GM21360 (cell line): Measurements from ENCODE around the gene DNAH7.

ENCODE experiments used
- ATAC-seq: cut with Tn5 transposase; IDR thresholded peaks from one replicate; pipeline ENCODE4 v1.9.1; 2021; ENCODE audit warnings: mild to moderate bottlenecking, moderate library complexity; ENCODE audit not compliant: unreplicated experiment

The DNAH7 gene

GRCh38 chr2:195879153-195879552, 189.5 kb downstream of the DNAH7 start:
- no peak for ATAC-seq

GRCh38 chr2:195871326-195871725, 197.3 kb downstream of the DNAH7 start:
- ATAC-seq: no peak

GRCh38 chr2:195864316-195864715, 204.3 kb downstream of the DNAH7 start:
- no peak for ATAC-seq

DNA sequence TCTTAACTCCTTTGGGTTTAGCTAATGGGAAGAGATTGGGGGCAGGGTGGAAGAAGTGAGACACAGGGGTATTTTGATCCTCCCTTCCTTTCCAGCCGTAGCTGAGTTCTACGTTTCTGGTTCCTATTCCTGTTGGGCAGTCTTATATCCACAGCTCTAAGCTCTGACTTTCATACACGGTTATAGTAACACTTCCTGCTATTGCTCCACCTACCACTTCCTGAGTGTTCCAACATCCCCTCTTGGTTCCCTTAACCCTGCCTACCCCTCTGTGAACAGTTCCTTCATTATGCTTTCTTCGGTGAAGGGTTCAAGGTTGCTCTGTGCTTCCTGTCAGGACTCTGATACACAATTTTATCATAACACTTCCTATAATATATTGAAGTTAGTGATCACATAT, 205.1 kb downstream of the DNAH7 start:
- no peak for ATAC-seq

DNA sequence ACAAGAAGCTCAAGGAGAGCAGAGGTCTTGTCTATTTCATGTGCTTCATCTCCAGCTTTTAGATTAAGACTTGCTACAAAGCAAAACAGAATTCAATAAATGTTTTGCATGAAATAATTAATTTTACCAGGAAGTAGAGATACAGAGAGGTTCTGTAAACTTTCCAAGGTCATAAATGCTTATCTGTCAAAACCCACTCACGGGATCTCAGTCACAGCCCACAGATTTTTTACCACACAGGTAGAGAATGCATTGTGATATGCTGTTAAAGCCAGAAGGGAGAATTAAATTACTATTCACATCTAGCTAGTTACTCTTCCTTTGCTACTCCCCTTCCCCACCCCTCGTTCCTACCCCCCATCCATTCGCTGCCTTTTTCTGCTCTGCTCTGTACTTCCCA, 205.5 kb downstream of the DNAH7 start:
- no peak for ATAC-seq

- no peak for ATAC-seq
These were observed 206.8 kb downstream of the DNAH7 start for GRCh38 chr2:195861821-195862220.

DNA sequence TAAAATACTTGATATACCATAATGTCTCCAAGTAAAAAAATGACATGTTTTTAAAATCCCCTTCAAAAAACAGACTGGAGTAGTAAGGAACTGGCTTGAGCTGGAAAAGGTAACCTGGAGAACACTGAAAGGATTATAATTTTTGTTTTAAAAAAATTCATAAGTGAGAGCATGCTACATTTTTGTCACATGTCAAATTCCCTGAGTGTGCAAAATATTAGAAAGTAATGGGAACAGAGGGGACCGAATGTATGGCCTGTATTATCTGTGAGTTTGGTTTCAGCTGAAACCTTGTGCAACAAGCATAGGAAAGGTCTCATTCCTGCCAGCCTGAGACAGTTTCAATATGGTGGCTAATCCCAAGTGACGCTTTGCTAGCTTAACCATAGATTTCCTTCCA, 209.1 kb downstream of the DNAH7 start:
- no peak for ATAC-seq

DNA sequence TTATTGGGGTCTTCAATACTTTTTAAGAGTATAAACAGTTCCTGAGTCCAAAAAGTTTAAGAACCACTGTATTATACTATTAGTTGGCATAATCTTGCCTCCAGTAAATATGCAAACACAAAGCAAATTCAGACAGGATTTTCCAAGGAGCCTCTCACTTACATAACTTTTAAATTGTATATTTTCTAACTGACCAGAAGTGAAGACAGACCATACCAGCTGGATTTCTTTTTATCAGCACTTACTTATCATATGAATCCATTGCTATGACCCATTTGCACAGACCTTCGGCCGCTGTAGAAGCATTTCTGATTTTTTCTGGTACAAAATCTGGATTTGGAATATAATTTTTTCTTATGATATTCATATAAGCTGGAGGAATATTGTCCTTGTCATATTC, 211.5 kb downstream of the DNAH7 start:
- no peak for ATAC-seq

- ATAC-seq: no peak
These were observed 217.9 kb downstream of the DNAH7 start for GRCh38 chr2:195850764-195851163.

DNA sequence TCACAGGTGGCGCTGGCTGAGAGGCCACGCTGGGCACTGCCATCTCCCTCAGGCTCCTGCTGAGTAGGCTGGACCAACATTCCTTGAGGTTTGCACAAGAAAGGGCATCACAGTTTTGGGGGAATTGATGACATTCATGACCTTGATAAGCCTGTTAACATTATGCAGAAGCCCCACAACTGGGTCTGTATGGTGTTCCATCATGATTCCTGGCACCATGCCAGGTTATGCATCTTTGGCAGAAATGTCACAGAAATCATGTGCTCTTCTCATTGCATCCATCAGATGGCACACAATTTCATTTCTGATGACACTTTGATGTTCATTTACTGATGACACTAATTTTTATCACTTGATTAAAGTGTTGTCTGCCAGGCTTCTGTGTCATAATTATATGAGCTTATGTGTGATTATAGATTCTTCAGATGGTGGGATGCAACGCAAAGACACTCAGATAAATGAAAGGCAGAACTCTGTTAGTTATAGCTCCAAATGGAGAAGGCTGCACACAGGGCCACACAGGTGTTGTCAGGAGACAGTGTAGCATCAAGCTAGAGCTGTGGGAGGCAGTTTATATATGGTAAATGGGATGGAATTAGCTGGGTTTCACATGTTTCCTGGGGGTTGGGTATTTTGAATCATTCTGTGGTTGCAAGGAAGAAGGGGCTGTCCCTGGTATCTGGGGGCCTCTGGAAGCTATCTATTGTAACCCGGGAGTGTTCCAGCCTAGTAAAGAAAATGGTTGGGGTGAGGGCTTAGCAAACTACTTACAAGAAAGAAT, 220.3 kb downstream of the DNAH7 start:
- ATAC-seq: no peak

GRCh38 chr2:195842932-195843331, 225.7 kb downstream of the DNAH7 start:
- peak; percentile 54 for ATAC-seq

- no peak for ATAC-seq
These were observed 230.6 kb downstream of the DNAH7 start for GRCh38 chr2:195838002-195838401.

DNA sequence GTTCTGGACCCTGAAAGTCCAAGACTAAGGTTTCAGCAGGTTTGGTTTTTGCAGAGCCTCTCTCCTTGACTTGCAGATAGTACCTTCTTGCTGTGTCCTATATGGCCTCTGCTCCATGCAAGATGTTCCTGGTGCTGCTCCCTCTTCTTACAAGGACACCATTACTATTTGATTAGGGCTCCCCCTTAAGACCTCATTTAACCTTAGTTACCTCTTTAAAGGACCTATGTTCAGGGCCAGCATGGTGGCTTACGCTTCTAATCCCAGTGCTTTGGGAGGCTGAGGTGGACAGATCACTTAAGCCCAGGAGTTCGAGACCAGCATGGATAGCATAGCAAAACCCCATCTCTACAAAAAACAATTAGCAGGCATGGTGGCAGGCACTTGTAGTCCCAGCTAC, 232.6 kb downstream of the DNAH7 start:
- ATAC-seq: no peak

- ATAC-seq: no peak
These were observed 233.8 kb downstream of the DNAH7 start for GRCh38 chr2:195834836-195835235.

DNA sequence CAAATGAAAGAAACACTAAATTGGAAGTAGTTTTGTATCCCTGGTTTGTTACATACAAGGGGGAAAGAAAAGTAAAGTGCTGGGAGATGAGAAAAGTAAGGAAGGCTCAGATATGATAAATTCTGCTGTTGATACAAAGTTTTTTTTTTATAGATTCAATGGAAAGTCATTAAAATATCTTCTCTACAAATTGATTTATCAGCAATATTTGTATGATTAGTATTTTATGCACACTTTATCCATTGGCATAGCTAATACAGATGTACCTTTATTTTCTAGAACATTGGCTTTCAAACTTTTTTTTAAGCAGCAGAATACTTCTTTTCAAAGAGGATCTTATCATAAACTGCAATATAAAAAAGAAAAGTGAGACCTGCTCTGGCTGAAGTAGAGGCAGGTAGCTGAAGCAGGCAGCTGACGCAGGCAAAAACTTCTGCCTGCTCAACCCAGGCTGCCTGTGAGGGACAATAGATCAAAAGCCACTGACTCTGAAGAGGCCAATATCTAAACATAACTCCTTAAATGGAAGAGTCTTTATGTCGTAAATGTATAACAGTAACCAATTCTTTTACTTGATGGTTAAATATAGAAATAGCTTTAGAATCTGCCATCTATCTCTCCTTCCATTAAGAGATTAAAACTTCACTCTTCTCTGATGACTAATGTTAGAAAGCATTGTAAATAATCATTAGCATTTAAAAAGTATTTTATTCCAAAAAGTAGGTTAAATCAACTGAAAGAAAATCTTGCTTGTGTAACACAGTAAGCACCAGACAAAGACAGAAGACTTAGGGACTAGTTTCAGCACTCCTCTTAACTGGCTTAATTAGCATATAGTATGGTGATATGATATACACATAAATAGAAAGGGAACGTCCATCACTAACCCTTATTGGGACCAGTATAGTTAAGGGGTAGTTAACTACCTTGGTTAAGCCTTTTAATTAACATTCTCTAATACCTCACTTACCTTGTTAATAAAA, 237.4 kb downstream of the DNAH7 start:
- no peak for ATAC-seq

- ATAC-seq: no peak
These were observed 244.2 kb downstream of the DNAH7 start for GRCh38 chr2:195824478-195824877.

GRCh38 chr2:195823206-195823605, 245.4 kb downstream of the DNAH7 start:
- no peak for ATAC-seq

DNA sequence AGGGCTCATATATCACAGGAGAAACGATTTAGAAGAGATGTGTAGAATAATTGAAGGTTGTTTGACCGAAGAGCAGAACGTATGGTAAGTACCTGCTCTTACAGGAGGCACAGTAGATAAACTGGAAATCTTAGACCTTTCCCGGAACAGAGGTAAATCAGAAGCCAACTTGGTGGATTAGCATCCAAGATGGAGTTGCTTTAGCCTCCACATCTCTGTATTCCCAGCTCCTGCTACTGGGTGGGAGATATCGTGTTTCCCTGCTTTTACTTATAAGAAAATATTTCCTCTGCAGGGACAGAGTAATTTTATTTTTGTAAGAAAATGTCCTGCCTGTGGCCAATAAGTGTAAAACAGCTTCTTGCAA, 247.1 kb downstream of the DNAH7 start:
- ATAC-seq: no peak

GRCh38 chr2:195820867-195821565, 247.6 kb downstream of the DNAH7 start:
- ATAC-seq: no peak

GRCh38 chr2:195820373-195820772, 248.3 kb downstream of the DNAH7 start:
- no peak for ATAC-seq

GRCh38 chr2:195819276-195819675, 249.4 kb downstream of the DNAH7 start:
- ATAC-seq: no peak
